GM13977 (cell line): Measurements from ENCODE around the gene KCNMA1.

Experiments used
- DNase-seq: peaks from one replicate; pipeline ENCODE4 v3.0.0; 2012; ENCODE audit warnings: low spot score
- in situ Hi-C: fragments of 300-500 bp; cut with MboI; formaldehyde crosslinking; loops from one replicate; pipeline ENCODE4 v1.12.0; 2022; ENCODE audit warnings: low sequenced_read_pairs, low pct_unique_long_range_greater_than_20kb, mixed read lengths, inconsistent platforms; ENCODE audit not compliant: unreplicated experiment
- TF ChIP-seq, protein P1 (sequence below): IDR thresholded peaks from 2 replicates; pipeline ENCODE4 v1.5.1; 2012; ENCODE audit warnings: mild to moderate bottlenecking, control low read depth; ENCODE audit not compliant: insufficient read depth; ENCODE audit errors: extremely low read depth, missing control alignments

The KCNMA1 gene

DNA sequence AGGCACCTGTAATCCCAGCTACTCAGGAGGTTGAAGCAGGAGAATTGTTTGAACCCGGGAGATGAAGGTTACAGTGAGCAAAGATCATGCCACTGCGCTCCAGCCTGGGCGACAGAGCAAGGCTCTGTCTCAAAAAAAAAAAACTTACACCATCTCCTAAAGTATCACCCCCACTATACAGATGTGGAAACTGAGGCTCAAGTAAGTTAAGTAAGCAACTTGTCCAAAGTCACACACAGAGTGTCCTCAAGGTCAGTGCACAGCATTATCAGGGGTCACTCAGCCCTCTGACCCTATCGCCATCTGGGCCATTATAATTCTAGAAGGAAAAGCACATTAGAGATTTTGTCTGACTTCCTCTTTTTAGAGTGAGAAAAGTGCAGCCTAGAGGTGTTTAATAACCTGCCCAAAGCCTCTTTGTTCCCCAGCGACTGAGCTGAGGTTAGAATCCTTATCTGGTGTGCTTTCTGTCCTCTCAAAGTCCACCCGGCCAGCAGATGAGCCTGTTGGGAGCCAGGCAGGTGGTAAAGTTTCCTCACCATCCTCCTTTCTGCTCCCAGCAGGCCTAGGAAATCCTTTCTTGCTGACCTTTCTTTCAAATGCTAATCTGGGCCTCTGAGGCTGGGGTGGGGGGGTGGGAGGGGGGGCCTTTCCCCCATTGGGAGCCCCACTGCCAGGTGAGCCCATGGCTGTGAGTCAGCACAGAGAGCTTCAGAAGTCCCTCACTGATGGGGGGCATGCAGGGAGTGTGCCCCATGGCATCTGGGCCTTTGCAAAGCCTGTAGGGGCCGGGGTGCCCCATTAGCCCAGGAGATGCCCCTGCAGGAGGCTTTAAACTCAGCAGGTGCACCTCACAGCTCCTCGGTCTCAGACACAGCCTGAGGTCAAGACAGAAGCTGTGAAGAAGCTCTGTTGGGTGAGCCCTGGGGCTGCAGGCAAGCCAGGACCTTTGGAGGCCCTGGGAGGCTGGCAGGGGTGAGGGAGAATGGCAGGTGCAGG lies 12.0 kb upstream of the KCNMA1 start:
- TF ChIP-seq, protein P1, sequence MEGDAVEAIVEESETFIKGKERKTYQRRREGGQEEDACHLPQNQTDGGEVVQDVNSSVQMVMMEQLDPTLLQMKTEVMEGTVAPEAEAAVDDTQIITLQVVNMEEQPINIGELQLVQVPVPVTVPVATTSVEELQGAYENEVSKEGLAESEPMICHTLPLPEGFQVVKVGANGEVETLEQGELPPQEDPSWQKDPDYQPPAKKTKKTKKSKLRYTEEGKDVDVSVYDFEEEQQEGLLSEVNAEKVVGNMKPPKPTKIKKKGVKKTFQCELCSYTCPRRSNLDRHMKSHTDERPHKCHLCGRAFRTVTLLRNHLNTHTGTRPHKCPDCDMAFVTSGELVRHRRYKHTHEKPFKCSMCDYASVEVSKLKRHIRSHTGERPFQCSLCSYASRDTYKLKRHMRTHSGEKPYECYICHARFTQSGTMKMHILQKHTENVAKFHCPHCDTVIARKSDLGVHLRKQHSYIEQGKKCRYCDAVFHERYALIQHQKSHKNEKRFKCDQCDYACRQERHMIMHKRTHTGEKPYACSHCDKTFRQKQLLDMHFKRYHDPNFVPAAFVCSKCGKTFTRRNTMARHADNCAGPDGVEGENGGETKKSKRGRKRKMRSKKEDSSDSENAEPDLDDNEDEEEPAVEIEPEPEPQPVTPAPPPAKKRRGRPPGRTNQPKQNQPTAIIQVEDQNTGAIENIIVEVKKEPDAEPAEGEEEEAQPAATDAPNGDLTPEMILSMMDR = no peak
- no peak for DNase-seq
- in situ Hi-C loops = loop anchor here (25.0 kb wide), 1 partner anchor 237 kb away; no protein-coding TSS in a partner anchor

- TF ChIP-seq, protein P1 = no peak
- no peak for DNase-seq
- in situ Hi-C loops = loop anchor here (25.0 kb wide), 1 partner anchor 236 kb away; no protein-coding TSS in a partner anchor
These were observed 10.9 kb upstream of the KCNMA1 start for GRCh38 chr10:77648472-77648871.

DNA sequence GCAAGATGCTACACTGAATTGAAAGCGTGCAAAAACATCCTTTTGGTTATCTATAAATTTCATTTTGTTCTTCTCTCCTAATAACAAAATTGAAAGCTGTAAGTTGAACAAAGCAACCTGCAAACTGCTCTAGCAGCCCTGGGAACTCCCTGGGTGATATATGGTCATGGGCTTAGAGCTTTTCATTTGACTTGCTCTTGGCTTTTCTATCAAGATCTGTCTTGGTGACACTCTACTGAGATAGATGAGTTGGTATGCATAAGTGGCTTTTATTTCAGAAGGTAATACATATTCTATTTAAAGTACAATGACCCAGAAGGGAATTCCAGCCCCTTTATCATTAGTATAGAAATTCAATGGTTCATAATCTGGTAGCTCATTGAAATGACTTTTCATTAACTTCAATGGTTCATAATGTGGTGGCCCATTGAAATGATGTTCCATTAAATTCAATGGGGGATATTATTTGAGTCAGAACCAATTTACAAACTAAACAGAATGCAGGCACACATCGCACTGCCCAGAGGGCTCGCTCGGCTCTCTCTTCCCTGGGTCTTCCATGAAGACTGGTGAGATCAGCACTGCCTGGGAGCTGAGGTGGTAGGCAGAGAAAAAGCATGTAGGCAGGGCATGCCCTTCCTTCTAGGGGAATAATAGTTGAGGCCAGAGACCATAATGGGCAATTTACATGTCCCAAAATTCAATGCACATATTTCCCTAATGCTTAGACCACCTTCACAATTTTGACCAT lies 10.1 kb upstream of the KCNMA1 start:
- in situ Hi-C loops = loop anchor here (25.0 kb wide), 1 partner anchor 235 kb away; no protein-coding TSS in a partner anchor
- TF ChIP-seq, protein P1 = no peak
- no peak for DNase-seq

DNA sequence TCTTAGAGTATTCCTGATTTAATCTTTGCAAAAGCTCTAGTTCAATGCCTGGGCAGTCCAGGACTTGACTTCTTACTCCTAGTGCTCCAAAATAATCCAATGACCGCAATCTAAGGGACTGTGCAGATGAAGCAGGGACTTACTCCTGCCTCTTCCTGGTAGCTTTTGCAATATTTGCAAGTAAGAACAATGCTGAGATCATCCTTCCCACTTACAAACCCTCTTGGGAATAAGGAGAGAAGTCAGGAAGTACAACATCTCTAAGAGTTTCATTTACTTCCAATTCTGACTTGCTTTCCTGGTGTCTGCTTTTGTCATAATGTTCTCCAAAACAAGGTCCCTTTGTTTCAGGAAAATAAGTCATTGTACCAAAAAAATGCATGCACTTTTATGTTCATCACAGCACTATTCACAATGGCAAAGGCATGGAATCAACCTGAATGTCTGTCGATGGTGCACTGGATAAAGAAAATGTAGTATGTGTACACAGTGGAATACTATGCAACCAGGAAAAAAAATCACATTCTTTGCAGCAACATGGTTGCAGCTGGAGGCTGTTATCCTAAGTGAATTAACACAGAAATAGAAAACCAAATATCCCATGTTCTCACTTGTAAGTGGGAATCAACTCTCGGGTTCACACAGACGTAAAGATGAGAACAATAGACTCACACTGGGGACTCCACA lies 7.1 kb upstream of the KCNMA1 start:
- TF ChIP-seq, protein P1 = no peak
- in situ Hi-C loops = loop anchor here (5.0 to 25.0 kb wide), 2 partner anchors 232 to 472 kb away; no protein-coding TSS in a partner anchor
- DNase-seq = no peak

GRCh38 chr10:77643795-77644468 lies 6.3 kb upstream of the KCNMA1 start:
- no peak for DNase-seq
- TF ChIP-seq, protein P1 = peak; percentile 57
- in situ Hi-C loops = loop anchor here (5.0 to 25.0 kb wide), 2 partner anchors 232 to 472 kb away; no protein-coding TSS in a partner anchor
